Measurements from ENCODE around the gene ABCG2. TPM values are rescaled to one million over a fixed set of nuclear protein-coding genes. Genes with fewer than 3 reads are reported as not detected.

The ABCG2 gene
- total RNA-seq, 1 experiment from 2014 or later = 1.2 TPM

DNA sequence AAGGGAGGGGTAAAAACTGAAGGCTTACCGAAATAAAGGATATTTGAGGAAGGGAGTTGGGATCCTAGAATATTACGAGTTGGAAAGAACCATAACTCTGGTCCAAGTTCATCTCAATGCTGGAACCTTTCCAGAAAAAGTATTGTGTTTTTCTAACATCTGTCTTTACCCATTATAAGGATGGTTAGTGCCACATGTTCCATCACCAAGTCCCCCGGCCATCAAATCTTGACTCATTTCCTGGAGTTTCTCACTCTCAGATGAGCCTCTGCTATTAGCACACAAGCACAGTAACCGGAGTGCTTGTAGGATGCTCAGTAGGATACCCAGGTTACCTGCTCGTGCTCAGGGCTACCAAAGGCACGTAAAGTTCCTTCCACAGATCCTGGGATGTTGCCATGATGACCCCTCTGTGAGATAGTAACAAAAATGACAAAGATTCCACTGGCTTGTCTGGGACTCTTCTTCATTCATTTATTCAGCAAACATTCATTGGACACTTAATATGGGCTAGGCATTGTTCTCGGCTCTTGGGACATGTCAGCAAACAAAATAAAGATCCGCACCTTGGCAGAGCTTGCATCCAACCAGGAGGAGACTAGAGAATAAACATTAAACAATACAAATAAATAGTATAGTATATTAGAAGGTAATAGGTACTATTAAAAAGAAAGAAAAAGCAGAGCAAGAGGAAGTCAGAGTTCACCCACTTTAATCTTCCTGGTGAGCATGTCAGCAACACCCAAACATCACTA, 114.7 kb downstream of the ABCG2 start:
- in situ Hi-C loops (cut with HindIII; ENCODE audit: low pct_unique_long_range_greater_than_20kb, low sequenced_read_pairs) = no loop called here
- DNase-seq (ENCODE audit: low read depth) = no peak

DNA sequence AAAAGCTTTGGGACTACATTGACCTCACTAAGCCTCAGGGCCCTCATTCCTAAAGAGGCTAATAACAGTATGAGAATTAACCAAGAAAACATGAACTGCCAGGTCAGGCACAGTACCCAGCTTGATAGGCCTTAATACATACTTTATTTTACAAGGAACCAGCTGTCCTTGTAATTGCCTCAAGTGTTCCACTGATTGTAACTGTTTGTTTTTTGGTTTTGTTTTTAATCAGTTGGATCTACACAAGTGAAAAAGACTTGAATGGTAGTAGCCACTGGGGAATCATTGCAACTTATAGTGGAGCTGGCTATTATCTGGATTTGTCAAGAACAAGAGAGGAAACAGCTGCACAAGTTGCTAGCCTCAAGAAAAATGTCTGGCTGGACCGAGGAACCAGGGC, 115.4 kb downstream of the ABCG2 start:
- no peak for DNase-seq (ENCODE audit: low read depth)
- in situ Hi-C loops (cut with HindIII; ENCODE audit: low pct_unique_long_range_greater_than_20kb, low sequenced_read_pairs) = no loop called here

DNA sequence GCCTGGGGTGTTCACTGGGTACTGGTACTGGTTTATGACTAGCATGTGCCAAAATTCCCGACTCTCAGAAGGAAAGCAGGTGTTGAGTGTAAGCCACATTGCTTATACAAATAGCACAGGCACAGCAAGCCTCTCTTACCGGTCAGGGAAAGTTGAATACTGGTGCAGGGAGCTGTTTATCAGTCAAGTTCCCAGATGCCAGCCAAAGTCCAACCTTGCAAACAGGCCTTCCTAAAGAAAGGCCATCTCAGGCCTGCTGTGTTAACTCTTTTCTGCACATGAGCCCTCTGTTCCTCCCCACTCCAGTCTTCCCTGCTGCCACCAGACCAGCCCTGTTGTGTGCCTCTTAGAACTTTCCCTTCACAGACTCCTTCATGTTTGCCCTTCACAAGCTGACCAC, 116.8 kb downstream of the ABCG2 start:
- in situ Hi-C loops (cut with HindIII; ENCODE audit: low pct_unique_long_range_greater_than_20kb, low sequenced_read_pairs) = no loop called here

DNA sequence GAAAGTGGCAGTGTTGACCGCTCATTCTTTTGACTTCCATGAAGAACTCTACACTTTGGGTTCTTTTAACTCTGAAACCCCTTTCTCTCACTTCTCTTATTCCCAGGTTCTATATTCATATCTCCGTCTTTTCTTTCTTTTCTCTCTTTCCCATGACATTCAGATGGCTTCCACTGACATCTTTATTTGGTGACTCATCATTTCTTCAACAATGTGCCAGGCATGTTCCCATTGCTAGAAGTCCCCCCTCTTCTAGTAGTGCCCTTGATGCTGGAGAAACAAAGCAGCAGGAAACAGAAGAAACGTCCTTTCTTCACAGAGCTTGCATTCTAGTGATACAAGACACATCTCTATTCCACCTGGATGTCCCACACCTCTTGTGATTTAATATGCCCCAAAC, 117.7 kb downstream of the ABCG2 start:
- in situ Hi-C loops (cut with HindIII; ENCODE audit: low pct_unique_long_range_greater_than_20kb, low sequenced_read_pairs) = no loop called here
- no peak for DNase-seq (ENCODE audit: low read depth)

More for the DNA sequence above, 116.8 kb downstream of the ABCG2 start:
- DNase-seq (ENCODE audit: low read depth) = no peak

Other genes with a start within 250 kb of the ABCG2 start
- gene SPP1, start 182.9 kb downstream of the ABCG2 start, total RNA-seq (2014; rRNA removed; shearing (Covaris generic); ENCODE audit: low replicate concordance) = 7,203 and 7,403 TPM in 2 replicates
- gene PKD2, start 151.0 kb downstream of the ABCG2 start, total RNA-seq (2014; rRNA removed; shearing (Covaris generic); ENCODE audit: low replicate concordance) = 16.6 and 38.8 TPM in 2 replicates
- 0.52 and 2.0 TPM in 2 replicates for gene PPM1K, start 125.9 kb upstream of the ABCG2 start, total RNA-seq (2014; rRNA removed; shearing (Covaris generic); ENCODE audit: low replicate concordance)
- 6.2 and 14.3 TPM in 2 replicates for gene HERC6, start 220.2 kb upstream of the ABCG2 start, total RNA-seq (2014; rRNA removed; shearing (Covaris generic); ENCODE audit: low replicate concordance)

All from Caki2 (cell line).